Central memory CD4-positive, alpha-beta T cell (primary cell): ENCODE results near the gene BRDT.
A peak's percentile ranks its signal among the peaks of the same experiment; 100 is the strongest.

Experiments used
- DNase-seq: peaks from one replicate; pipeline ENCODE4 v3.0.0; 2022
- total RNA-seq, 3 experiments: gene quantifications; one replicate each; lab custom pipeline; 2026; lab: John Stamatoyannopoulos, UW

Gene BRDT
- 0 to 0.05 (median 0) reads per million in 3 experiments for total RNA-seq

DNA sequence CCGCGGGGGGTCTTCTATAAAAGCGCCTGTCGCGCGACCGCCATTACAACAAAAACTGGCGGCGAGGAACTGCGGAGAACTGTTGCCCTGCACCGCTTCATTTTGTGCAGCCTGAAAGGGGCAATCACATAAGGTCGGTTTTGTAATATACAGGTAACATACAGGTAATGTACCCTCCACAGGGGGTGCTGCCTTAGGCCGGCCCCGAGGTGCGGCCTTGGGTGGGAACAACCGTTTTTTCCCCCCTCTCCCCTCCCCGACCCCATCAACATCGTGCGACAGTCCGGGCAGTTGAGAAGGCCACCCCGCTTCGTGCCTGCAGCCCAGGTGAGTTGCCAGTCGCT, at the start of gene BRDT:
TSS of gene BRDT (plus strand) at position 46 of the 344 bp plus-strand sequence. CDS start 13,354 bp downstream, outside the sequence.
- DNase-seq = no peak

DNA sequence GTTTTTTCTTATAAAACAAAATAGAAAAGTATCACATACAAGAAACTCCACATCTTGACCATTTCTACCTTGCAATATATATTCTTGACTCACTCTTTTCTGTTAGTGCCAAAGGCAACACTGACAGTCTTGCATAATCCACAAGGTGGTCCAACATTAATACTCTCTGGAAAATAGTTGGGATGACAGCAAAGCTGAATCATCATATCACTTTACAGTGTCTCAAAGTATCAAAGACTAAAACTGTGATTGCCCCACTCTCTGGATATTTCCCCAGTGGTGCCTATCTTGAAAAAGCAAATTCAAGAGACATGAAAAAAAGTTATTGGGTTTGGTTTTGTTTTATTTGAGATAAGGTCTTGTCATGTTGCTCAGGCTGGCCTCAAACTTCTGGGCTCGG, 48.6 kb upstream of the BRDT start:
- DNase-seq = no peak

DNA sequence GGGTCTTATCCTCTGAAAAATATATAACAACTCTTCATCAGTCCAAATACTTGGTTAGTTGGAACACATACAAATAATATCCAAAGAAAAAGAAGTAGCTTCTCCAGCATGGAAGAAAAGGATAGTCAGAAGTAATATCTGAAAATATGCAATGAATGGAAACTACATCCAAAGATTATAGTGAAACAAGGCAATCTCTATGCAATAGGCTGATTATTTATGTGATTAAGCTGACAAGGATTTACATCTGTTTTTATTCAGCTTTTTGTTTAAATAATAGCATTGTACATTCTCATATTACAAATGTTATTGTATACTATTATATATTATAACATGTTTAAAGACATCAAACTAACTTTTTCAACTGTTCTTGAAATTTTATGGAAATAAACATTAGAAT, 48.0 kb upstream of the BRDT start:
- DNase-seq = no peak

DNA sequence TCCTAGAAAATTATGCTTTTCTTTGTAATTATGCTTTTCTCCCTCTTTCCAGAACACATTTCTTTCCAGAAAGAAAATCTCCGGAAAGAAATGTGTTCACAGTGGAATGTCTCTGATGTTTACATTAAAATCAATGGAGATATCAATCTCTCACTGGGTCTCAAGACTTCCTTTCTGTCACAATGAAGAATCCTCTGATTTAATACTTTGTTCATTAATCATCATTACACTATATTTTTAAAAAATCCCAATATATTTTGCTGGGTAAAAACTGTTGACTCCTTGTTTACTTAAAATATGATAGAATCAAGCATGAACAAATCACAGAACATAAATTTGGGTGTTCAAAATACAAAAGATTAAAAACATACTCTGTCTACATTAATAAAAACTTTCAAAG, 36.9 kb upstream of the BRDT start:
- DNase-seq = no peak

DNA sequence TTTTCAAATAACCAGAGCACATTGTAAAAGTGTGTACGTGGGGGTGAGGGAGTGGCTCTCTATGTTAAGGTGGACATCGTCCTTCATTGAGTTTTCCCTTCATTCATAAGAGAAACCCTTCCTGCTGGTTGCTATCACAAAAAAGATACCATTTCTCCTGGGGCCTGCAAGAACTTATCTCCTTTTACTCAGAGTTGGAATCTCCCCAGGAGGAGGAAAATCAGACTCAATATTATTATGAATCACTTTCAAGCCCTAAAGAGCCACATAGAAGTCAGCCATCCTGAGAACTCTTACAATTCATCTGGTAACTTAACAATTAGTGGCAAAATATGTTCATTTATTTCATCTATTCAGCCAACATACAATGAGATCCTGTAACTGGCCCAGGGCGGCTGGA, 36.2 kb upstream of the BRDT start:
- no peak for DNase-seq

DNA sequence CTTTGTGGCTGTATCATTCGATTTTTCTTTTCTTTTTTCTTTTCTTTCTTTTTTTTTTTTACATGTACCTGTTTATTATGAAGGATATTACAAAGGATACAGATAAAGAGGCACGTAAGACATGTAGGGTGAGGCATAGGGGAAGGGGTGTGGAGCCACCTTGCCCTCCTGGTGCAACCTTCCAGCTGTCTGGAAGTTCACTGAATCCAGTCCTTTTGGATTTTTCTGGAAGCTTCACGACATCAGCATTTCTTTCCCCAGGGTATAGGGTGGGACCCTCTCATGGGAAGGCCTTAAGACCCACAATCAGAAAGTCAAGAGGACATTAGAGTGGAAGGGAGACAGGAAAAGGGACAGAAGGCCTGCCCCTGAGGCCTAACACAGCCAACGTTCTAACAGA, 33.2 kb upstream of the BRDT start:
- DNase-seq = no peak

DNA sequence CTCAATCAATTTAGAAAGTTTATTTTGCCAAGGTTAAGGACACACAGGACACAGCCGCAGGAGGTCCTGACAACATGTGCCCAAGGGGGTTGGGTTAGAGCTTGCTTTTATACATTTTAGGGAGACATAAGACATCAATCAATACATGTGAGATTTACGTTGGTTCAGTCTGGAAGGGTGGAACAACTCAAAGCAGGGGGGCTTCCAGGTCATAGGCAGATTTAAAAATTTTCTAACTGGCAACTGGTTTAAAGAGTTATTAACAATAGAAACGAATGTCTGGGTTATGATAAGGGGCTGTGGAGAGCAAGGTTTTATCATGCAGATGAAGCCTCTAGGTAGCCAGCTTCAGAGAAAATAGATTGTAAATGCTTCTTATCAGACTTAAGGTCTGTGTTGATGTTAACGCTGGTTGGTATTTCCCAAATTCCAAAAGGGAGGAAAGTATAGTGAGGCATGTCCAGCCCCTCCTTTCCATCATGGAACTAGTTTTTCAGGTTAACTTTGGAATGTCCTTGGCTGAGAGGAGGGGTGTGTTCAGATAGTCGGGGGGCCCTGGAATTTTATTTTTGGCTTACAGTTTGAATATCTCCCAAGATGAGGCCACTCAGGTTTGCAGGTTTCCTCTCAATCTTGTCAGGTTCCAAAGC, 32.3 kb upstream of the BRDT start:
- DNase-seq = no peak

DNA sequence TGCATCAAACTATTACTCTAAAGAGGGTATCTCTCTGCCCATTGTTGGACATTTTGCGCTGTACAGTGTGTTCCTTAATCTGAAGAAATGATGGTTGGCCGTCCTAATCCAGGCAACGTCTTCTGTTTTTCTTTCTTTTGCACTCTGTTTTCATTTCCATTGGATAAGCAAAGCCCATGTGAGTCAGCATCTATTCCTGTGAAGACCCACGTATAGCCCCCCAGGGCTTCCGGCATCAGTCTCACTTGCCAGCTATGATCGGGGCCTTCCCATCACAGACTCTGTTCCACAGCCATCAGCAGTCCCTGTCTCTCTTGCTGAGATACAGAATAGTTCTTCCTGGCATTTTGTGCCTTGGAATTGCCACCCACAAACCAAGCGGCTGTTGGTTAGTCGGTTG, 29.2 kb upstream of the BRDT start:
- no peak for DNase-seq

DNA sequence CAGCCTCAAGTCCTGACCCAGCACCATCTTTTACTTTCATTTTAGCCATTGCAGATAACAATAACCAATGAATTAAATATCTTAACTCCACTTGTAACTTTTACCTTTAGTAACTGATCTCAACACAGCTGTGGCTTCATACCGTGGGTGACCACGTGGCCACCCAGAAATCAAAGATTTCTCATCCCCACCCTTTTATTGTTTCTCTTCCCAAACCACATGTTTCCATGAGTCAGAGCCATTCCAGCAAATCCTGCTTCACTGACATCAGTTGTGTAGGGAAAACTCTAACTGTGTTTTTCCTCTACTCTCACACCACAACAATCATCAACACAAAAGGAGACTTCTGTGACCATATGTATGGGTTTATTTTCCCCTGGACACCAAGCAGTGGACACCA, 25.1 kb upstream of the BRDT start:
- DNase-seq = no peak

DNA sequence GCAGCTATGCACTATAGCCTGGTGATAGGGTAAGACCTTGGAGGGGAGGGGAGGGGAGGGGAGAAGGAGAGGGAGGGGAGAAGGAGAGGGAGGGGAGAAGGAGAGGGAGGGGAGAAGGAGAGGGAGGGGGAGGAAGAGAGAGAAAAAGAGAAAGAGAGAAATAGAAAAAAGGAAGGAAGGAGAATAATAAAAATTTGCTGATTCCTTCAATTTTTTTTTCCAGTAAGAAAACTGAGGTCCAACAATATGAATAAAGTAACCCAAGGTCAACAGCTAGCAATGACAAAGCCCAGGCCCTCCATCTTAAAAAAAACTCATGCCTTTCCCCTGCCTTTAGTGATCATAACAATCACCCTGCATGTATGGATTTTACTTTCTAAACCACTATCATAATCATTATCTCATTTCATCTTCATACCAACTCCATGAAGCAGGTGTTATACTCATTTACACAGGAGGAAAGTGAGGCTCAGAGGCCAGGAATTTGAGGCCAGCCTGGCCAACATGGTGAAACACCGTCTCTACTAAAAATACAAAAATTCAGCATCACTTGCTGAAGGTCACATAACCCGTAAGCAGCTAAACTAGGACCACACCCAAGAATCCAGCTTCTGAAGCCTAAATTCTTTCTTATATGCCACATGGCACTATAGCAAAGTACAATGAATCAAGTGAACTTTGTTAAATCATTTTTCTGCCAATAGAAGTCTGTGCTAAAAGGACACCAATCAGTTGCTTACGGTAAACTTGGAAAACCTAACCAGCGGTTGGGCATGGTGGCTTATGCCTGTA, 23.4 kb upstream of the BRDT start:
- no peak for DNase-seq

DNA sequence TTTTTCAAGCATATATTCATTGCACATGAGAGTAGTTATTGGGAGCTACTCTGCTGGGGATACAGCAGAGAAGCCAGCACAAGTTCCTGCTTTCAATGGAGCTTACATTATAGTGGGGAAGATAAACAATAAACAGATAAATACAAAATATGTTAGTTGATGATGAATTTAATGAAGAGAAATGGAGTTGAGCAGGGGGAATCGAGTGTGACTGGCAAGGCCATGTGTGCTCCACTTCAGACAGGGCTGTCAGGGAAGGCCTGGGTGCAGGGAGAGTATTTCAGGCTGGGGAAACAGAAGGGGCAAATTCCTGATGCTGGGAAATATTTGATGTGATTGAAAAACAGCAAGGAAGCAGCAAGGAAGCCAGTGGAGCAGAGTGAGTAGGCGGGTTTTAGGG, 21.2 kb upstream of the BRDT start:
- DNase-seq = no peak

DNA sequence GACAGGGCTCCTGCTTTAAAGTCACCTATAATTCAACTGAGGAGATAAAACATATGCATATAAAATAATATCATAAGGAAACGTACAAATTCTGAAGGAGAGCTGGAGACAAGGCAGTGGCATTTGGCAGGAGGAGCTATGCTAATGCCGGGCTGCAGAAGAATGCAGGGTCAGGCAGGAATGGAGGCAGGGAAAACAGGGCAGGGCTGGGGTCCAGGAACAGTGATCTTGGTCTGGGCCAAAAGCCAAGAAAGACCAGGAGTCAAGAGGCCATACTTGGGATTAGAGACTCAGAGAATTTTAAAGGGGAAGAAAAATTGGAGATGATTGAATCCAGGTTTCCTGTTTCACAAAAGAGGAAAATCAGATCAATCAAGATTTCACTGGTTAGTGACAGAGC, 20.0 kb upstream of the BRDT start:
- DNase-seq = no peak

DNA sequence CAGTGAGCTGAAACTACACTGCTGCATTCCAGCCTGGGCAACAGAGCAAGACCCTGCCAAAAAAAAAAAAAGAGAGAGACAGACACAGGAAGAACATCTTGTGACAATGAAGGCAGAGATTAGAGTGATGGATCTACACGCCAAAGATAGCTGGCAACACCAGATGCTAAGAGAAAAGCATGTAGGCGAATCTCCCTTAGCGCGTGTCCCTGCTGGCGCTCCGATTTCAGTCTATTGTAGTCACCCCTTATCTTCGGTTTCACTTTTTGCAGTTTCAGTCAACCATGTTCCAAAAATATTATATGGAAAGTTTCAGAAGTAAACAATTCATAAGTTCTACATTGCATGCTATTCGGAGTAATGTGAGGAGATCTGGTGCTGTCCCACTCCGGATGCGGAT, 11.6 kb upstream of the BRDT start:
- no peak for DNase-seq

DNA sequence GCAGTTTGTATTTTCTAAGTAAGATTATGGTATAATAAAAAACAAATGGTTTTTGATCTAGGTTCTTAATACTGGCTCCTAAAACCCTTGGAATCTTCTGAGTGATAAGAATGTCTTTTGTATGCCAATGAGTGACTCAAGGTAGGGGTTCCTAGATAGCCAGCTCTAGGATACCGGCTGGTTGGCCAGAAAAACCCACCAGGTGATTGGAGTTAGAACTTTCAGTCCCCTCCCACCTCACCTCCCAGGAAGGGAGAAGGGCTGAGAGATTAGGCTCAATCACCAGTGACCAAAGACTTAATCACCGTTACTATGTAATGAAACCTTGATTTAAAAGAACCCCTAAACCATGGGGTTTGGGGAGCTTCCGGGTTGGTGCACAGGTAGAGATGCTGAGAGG, 8.7 kb upstream of the BRDT start:
- DNase-seq = no peak

DNA sequence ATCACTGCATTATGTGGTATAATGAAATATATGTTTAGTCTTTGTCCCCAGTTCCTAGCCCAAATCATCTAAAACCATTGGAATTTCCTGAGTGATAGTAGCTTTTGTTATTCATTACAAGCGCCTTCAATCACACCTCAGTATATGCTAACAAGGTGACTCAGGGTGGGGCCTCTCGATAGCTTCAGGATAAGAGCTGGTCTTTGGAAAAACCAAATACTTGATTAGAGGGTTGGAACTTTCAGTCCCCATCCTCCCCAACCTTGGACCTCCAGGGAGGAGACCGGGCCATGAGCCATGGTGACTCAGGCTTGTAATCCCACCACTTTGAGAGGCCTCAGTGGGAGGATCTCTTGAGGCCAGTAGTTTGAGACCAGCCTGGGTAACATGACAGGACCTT, 5.1 kb upstream of the BRDT start:
- no peak for DNase-seq

DNA sequence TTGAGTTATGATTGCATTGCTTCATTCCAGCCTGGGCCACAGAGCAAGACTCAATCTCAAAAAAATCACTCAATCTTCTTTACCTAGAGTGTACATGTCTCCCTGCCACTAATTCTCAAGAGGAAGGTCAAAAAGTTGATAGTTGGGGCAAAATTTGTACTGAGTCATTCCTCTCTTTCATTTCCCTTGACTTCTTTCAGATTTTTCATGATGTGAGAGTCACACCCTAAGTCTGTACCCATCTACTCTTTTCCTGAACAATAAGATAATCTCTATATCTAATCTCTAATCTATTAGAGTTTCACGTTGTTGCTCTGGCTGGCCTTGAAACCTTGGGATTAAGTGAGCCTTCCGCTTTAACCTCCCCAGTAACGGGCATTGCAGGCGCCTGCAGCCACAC, 1.1 kb upstream of the BRDT start:
- DNase-seq = no peak

DNA sequence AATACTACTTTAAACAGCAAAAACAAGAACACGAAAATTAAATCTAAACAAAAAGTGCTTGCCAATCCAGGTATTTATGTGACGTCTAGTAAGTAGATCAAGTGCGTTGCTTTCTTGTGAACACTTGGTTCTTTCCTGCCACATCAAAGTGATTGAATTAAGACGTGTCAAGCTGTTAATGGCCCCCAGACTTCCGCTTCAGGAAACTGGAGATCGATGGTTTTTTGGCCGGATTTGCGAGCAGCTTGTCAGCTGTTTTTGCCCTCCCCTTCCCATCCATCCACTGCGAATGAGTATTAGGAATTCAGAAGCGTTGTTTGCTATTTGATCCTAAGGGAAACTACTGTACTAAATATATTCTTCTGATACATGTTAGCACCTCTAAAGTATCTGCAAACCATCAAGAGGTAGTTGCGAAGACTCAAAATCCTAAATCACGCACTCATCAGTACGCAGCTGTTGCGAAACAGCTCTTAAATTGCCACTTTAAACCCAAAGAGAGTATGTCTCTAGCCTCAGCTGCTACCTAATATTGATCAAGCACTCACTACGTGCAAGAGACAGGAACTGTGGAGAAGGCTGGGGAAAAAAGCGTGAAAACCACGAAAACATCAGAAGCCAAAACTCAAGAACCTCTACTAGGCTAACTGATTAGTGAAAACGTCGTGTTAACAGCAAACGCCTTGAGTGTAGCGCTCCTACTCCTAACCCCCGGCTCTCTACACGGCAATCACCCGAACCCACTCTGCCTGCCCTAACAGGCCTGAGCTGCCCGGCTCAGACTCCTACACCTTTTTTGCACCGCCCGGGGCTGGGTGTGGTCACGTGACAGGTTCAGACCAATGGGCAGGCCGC, 473 bp upstream of the BRDT start:
- peak; percentile 87 for DNase-seq

DNA sequence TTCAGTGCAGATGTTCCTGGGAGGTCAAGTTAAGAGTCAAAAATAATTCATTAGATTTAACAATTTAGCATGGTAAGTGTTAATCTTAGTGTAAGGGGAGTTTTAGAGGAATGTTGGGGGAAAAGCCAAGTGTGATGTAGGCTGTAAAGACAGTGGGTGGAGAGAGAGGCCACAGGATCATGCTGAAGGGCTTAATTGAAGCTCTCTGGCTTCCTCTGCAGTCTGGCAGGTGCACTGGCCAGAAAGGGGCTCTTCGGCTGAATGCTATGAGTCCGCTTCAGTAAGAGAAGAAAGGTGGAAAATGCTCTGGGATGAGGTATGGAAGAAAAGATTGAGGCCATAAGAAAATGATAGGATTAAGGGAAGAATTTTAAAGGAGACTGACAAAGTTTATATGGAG, 3.0 kb downstream of the BRDT start:
- DNase-seq = no peak

DNA sequence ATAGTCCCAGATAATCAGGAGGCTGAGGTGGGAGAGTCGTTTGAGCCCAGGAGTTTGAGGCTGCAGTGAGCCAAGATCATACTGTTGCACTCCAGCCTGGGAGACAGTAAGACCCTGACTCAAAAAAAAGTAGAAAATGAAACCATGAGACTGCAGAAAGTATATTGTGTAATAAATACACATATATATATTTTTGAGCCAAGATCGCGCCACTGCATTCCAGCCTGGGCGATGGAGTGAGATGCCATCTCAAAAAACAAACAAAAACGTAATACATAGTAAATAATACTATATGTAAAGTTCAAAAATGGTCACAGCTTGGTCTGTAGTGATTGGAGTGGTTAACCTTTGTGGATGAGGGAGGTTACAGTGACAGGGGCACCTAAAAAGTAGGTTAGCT, 9.7 kb downstream of the BRDT start:
- no peak for DNase-seq

DNA sequence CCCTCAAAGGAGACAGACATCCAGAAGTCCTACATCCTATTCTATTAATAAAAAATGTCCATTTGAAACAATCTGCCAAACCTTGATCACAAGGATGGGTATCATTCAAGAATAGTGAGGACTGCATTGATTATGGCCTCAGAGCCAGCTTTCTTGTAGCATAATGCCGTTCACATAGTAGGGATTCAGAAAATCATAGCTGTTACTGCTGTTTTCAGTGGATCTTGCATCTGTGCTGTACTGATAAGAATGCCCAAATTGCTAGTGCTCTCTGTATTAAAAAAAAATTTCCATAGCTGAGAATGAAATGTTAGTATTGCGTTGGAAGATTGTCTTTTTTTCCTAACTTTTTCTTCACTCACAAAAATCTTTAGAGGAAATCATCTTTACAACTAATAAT, 19.1 kb downstream of the BRDT start:
- no peak for DNase-seq

DNA sequence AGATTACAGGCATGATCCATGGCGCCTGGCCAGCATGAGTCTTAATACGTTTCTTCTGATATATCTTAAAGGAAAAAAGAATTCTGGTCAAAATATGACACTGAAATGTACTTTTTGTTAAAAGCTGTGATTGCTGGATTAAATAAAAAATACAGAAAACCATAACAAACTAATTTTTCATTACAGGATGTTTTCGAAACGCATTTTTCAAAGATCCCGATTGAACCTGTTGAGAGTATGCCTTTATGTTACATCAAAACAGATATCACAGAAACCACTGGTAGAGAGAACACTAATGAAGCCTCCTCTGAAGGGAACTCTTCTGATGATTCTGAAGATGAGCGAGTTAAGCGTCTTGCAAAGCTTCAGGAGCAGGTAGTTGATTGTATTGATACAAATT, 30.2 kb downstream of the BRDT start:
- no peak for DNase-seq

DNA sequence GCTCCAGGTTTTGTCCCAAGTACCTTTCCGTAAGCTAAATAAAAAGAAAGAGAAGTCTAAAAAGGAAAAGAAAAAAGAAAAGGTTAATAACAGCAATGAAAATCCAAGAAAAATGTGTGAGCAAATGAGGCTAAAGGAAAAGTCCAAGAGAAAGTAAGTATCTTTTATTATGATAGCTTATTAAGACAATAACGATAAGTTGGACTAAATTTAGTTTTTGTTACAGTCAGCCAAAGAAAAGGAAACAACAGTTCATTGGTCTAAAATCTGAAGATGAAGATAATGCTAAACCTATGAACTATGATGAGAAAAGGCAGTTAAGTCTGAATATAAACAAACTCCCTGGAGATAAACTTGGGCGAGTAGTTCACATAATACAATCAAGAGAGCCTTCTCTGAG, 31.5 kb downstream of the BRDT start:
- no peak for DNase-seq

DNA sequence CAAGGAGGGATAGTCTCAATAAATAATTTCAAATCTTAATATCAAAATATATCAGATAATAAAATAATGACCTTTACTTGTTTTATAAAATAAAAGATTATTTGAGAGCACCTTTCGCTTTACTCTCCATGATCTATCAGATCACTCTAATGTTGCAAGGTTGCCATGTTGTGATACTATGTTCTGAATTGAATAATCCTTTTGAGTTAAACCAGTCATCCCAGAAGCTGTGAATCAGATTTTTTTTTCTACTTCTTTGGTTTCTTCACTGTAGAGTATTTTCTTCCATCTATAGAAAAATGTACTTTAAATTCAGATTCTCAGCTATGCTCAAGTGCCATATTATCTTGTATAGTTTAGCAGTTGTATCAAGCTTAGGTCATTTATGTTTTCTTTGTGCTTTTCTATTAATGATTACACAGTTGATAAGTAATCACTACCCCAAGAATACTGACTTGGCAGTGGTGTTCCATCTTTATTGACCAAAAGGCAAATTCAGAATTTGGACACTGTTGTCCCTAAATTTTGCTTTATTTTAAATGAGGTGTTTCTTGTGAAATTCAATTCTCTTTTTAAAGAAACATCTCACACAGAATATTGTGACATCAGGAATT, 32.9 kb downstream of the BRDT start:
- DNase-seq = no peak
